22Rv1 (cell line): ENCODE measurements around the gene CUL4A.
A peak's percentile ranks its signal among the peaks of the same experiment; 100 is the strongest.

Experiments
- H3K27ac ChIP-seq: fragments of 450-650 bp; 2 replicates; pipeline ENCODE4 v1.5.1; 2017
- CTCF ChIP-seq: fragments of 450-650 bp; IDR thresholded peaks from 2 replicates; pipeline ENCODE4 v1.5.1; 2017; ENCODE audit warnings: mild to moderate bottlenecking
- ZFX ChIP-seq: fragments of 450-650 bp; IDR thresholded peaks from 2 replicates; pipeline ENCODE4 v1.6.1; 2017; ENCODE audit warnings: antibody characterized with exemption, borderline replicate concordance

The CUL4A gene

GRCh38 chr13:113208421-113209335 lies 735 bp upstream of the CUL4A start, which contains the start of gene PCID2:
Gene PCID2 (minus strand): TSS chr13:113208669. CDS start chr13:113208634, 35 bp downstream.
- peak within 1 kb of the TSS; percentile 96 for H3K27ac ChIP-seq
- TF ChIP-seq CTCF, result 0 out of 2 replicates have a peak, but pooled peaks have one; percentile 5
- no peak for TF ChIP-seq ZFX

- TF ChIP-seq CTCF (no peak), ZFX (no peak)
- H3K27ac ChIP-seq, result peak overlapping the region; percentile 96
Measured at GRCh38 chr13:113209759-113210421, 477 bp downstream of the CUL4A start.

GRCh38 chr13:113210833-113211232 lies 1.4 kb downstream of the CUL4A start:
- TF ChIP-seq ZFX (no peak), CTCF (no peak)
- no peak overlapping the region; the same call in 1 of the 2 replicates for H3K27ac ChIP-seq

GRCh38 chr13:113211774-113212173 lies 2.4 kb downstream of the CUL4A start:
- TF ChIP-seq ZFX, result no peak
- 0 out of 2 replicates have a peak, but pooled peaks have one; percentile 12 for TF ChIP-seq CTCF
- no peak overlapping the region for H3K27ac ChIP-seq

- TF ChIP-seq CTCF (no peak), ZFX (no peak)
- H3K27ac ChIP-seq, result peak overlapping the region; percentile 84
Measured at GRCh38 chr13:113216254-113217048, 7.0 kb downstream of the CUL4A start.

GRCh38 chr13:113218586-113218985 lies 9.2 kb downstream of the CUL4A start:
- TF ChIP-seq CTCF (no peak), ZFX (no peak)
- H3K27ac ChIP-seq, result no peak overlapping the region
